HEK293 (cell line): ENCODE measurements around the gene TSPAN17.

Experiments
- CTCF ChIP-seq: fragments of 450-650 bp; formaldehyde crosslinking; IDR thresholded peaks from 2 replicates; pipeline ENCODE4 v1.5.1; 2016; ENCODE audit warnings: missing biosample characterization, missing genetic modification characterization
- KLF16 ChIP-seq: fragments of 450-650 bp; formaldehyde crosslinking; IDR thresholded peaks from 2 replicates; pipeline ENCODE4 v1.5.1; 2017; ENCODE audit warnings: missing biosample characterization, missing genetic modification characterization
- PATZ1 ChIP-seq: fragments of 450-650 bp; formaldehyde crosslinking; IDR thresholded peaks from 2 replicates; pipeline ENCODE4 v1.5.1; 2016; ENCODE audit warnings: missing biosample characterization, missing genetic modification characterization
- REST ChIP-seq: fragments of 450-650 bp; formaldehyde crosslinking; IDR thresholded peaks from 2 replicates; pipeline ENCODE4 v1.5.1; 2016; ENCODE audit warnings: missing biosample characterization, missing genetic modification characterization
- ZBTB48 ChIP-seq: fragments of 450-650 bp; formaldehyde crosslinking; IDR thresholded peaks from 2 replicates; pipeline ENCODE4 v1.5.1; 2016; ENCODE audit warnings: missing biosample characterization, missing genetic modification characterization
- ZIC2 ChIP-seq: fragments of 450-650 bp; formaldehyde crosslinking; IDR thresholded peaks from 2 replicates; pipeline ENCODE4 v1.5.1; 2016; ENCODE audit warnings: missing biosample characterization, missing genetic modification characterization
- ZNF223 ChIP-seq: fragments of 450-650 bp; formaldehyde crosslinking; IDR thresholded peaks from 2 replicates; pipeline ENCODE4 v1.5.1; 2016; ENCODE audit warnings: missing biosample characterization, missing genetic modification characterization
- ZNF600 ChIP-seq: fragments of 450-650 bp; formaldehyde crosslinking; IDR thresholded peaks from 2 replicates; pipeline ENCODE4 v1.5.1; 2016; ENCODE audit warnings: missing biosample characterization, missing genetic modification characterization
- ZNF639 ChIP-seq: fragments of 450-650 bp; formaldehyde crosslinking; IDR thresholded peaks from 2 replicates; pipeline ENCODE4 v1.5.1; 2016; ENCODE audit warnings: missing biosample characterization, missing genetic modification characterization
- ZSCAN23 ChIP-seq: fragments of 450-650 bp; formaldehyde crosslinking; IDR thresholded peaks from 2 replicates; pipeline ENCODE4 v1.5.1; 2016; ENCODE audit warnings: missing biosample characterization, missing genetic modification characterization

- TF ChIP-seq KLF16 (no peak), ZIC2 (tag by site-specific recombination) (no peak), ZSCAN23 (tag by site-specific recombination) (no peak), ZNF223 (tag by site-specific recombination) (no peak), CTCF (tag by site-specific recombination) (no peak), PATZ1 (tag by site-specific recombination) (no peak), ZNF600 (no peak), ZNF639 (tag by site-specific recombination) (no peak), ZBTB48 (tag by site-specific recombination) (no peak), REST (tag by site-specific recombination) (no peak)
Observed at GRCh38 chr5:176656467-176656990, 9.2 kb downstream of the TSPAN17 start.
